Endothelial cell of umbilical vein (primary cell): ENCODE results near the gene S100P. TPM values are rescaled to one million over a fixed set of nuclear protein-coding genes. Genes with fewer than 3 reads are reported as not detected.

Experiments used
- BruUV-seq: library from RNA; stranded (reverse); fragments of 400-500 nt; replicated peaks from 2 replicates; lab custom pipeline; 2021; lab: Mats Ljungman, UMichigan
- CTCF ChIA-PET: fragments of 300-600, 350-600 bp; sonication (Branson Sonifier 250); formaldehyde crosslinking; loops from one replicate; lab custom pipeline; 2021; ENCODE audit warnings: antibody characterized with exemption, inconsistent platforms; lab: Charles Lee
- POLR2A ChIA-PET: fragments of 300-600, 350-600 bp; sonication (Branson Sonifier 250); formaldehyde crosslinking; loops from one replicate; lab custom pipeline; 2021; ENCODE audit warnings: antibody characterized with exemption, inconsistent platforms; lab: Charles Lee
- DNase-seq: peaks from one replicate; pipeline ENCODE4 v3.0.0-alpha.2; 2011; ENCODE audit warnings: low read depth, low spot score
- FAIRE-seq: peaks from 2 replicates; lab custom pipeline; 2011; peaks lifted over from hg19 to GRCh38; lab: Jason Lieb, UNC
- H2AFZ ChIP-seq: 2 replicates; pipeline ENCODE4 v1.6.0; 2012; ENCODE audit warnings: low read depth, low read length, control low read depth, inconsistent platforms
- H3K27ac ChIP-seq: 2 replicates; pipeline ENCODE4 v1.5.1; 2011; ENCODE audit warnings: low read depth, mild to moderate bottlenecking, control low read depth, low read length, moderate library complexity; ENCODE audit not compliant: insufficient read depth
- H3K27me3 ChIP-seq, 2 experiments: 2 replicates each; pipeline versions ENCODE4 v1.6.0 to v1.6.1; 2011; ENCODE audit warnings: low read length in 2 of 2, mixed read lengths in 1 of 2; ENCODE audit not compliant: control insufficient read depth in 2 of 2, insufficient read depth in 2 of 2
- H3K36me3 ChIP-seq, 2 experiments: 2 replicates in 1 of 2; 3 replicates in 1 of 2; pipeline ENCODE4 v1.5.1; 2011; ENCODE audit warnings: low read length in 2 of 2, mild to moderate bottlenecking in 1 of 2, moderate library complexity in 1 of 2; ENCODE audit not compliant: control insufficient read depth in 2 of 2, insufficient read depth in 2 of 2; ENCODE audit errors: extremely low read depth in 1 of 2
- H3K4me1 ChIP-seq: 3 replicates; pipeline ENCODE4 v1.5.1; 2011; ENCODE audit warnings: mild to moderate bottlenecking, low read length; ENCODE audit not compliant: control insufficient read depth, insufficient read depth; ENCODE audit errors: extremely low read depth
- H3K4me2 ChIP-seq: 2 replicates; pipeline ENCODE4 v1.6.1; 2011; ENCODE audit warnings: low read length, control low read depth, mixed read lengths; ENCODE audit not compliant: insufficient read depth
- H3K4me3 ChIP-seq, 3 experiments: fragments of 200-600 bp in 1 of 3; sonication (generic), shearing (Covaris generic) in 1 of 3; replicated peaks in 1 of 3; 2 replicates each; pipeline ENCODE4 v1.5.1; 2011 to 2016; ENCODE audit warnings: control low read depth in 3 of 3, low read length in 3 of 3, mild to moderate bottlenecking in 2 of 3, inconsistent platforms in 1 of 3, low read depth in 1 of 3, moderate library complexity in 1 of 3; ENCODE audit not compliant: insufficient read depth in 1 of 3
- H3K79me2 ChIP-seq: 2 replicates; pipeline ENCODE4 v1.6.0; 2012; ENCODE audit warnings: low read length, inconsistent platforms; ENCODE audit not compliant: control insufficient read depth, insufficient read depth
- H3K9ac ChIP-seq: replicated peaks from 2 replicates; pipeline ENCODE3; 2011; ENCODE audit warnings: low read length, control low read depth; ENCODE audit not compliant: insufficient read depth; ENCODE audit errors: extremely low read depth
- H3K9me1 ChIP-seq: replicated peaks from 3 replicates; pipeline ENCODE4 v1.6.0; 2011; ENCODE audit warnings: mild to moderate bottlenecking, low read length; ENCODE audit not compliant: control insufficient read depth, insufficient read depth; ENCODE audit errors: extremely low read depth
- H3K9me3 ChIP-seq: replicated peaks from 2 replicates; pipeline ENCODE4 v1.5.1; 2012; ENCODE audit warnings: low read length, inconsistent platforms; ENCODE audit not compliant: control insufficient read depth, insufficient read depth
- H4K20me1 ChIP-seq: replicated peaks from 2 replicates; pipeline ENCODE3; 2011; ENCODE audit warnings: mild to moderate bottlenecking, low read length; ENCODE audit not compliant: control insufficient read depth, insufficient read depth; ENCODE audit errors: extremely low read depth
- EZH2 ChIP-seq: IDR thresholded peaks from 2 replicates; pipeline ENCODE4 v1.6.1; 2012; ENCODE audit warnings: borderline replicate concordance, low read depth, mild to moderate bottlenecking, moderate library complexity, low read length, inconsistent platforms; ENCODE audit not compliant: severe bottlenecking
- FOS ChIP-seq: IDR thresholded peaks from 2 replicates; pipeline ENCODE4 v1.6.1; 2011; ENCODE audit warnings: mild to moderate bottlenecking, low read length, moderate library complexity, borderline replicate concordance; ENCODE audit not compliant: insufficient read depth
- GATA2 ChIP-seq: IDR thresholded peaks from 2 replicates; pipeline ENCODE4 v1.7.0; 2011; ENCODE audit warnings: low read depth, mild to moderate bottlenecking, moderate library complexity, mixed read lengths, low read length; ENCODE audit not compliant: insufficient read length, insufficient read depth
- JUN ChIP-seq: IDR thresholded peaks from 2 replicates; pipeline ENCODE4 v1.6.1; 2011; ENCODE audit warnings: borderline replicate concordance, low read depth; ENCODE audit not compliant: insufficient read length, insufficient read depth
- MAX ChIP-seq: IDR thresholded peaks from 2 replicates; pipeline ENCODE4 v1.6.1; 2011; ENCODE audit not compliant: insufficient read depth, insufficient read length
- MYC ChIP-seq: IDR thresholded peaks from one replicate; pipeline ENCODE4 v1.6.1; 2011; ENCODE audit warnings: mild to moderate bottlenecking, low read depth, low read length
- POLR2A ChIP-seq: IDR thresholded peaks from 2 replicates; pipeline ENCODE4 v1.6.1; 2012; ENCODE audit warnings: low read depth, mild to moderate bottlenecking, control low read depth, low read length
- POLR2AphosphoS5 ChIP-seq: IDR thresholded peaks from 2 replicates; pipeline ENCODE4 v1.6.1; 2012; ENCODE audit warnings: low read depth, mild to moderate bottlenecking, control low read depth, low read length, moderate library complexity; ENCODE audit not compliant: insufficient read depth
- dilution Hi-C: fragments of 300-500 bp; cut with MboI; formaldehyde crosslinking; loops from one replicate; pipeline ENCODE4 v1.15.0; 2019; ENCODE audit warnings: low sequenced_read_pairs; ENCODE audit not compliant: extremely low pct_ligation_motif_present
- intact Hi-C: fragments of 100-400 bp; cut with micrococcal nuclease; formaldehyde crosslinking; loops from one replicate; pipeline ENCODE4 v1.10.0; 2022
- polyA plus RNA-seq, 4 experiments: library from polyadenylated mRNA; depleted of rRNA in 3 of 4; stranded (reverse) in 3 of 4; unstranded in 1 of 4; fragments of >200 nt; gene quantifications; 2 replicates each; pipeline versions ENCODE4 v1.2.1 to v1.2.3, GENCODE V29; 2011 to 2012; ENCODE audit warnings: missing spikeins in 1 of 4
- total RNA-seq: library from RNA; stranded (reverse); gene quantifications from 2 replicates; pipeline ENCODE4 v1.2.3, GENCODE V29; 2021
- TF ChIP-seq, protein P1 (sequence below), 2 donors: IDR thresholded peaks; 1 replicate in 1 of 2; 2 replicates in 1 of 2; pipeline ENCODE4 v1.5.1; 2011; ENCODE audit warnings: low read length in 2 of 2, mild to moderate bottlenecking in 2 of 2, moderate library complexity in 2 of 2, control low read depth in 1 of 2, inconsistent platforms in 1 of 2, low read depth in 1 of 2; ENCODE audit not compliant: insufficient read depth in 1 of 2; ENCODE audit errors: extremely low read depth in 1 of 2

Gene S100P
- total and polyA plus RNA-seq, 2 donors (not counting 3 experiments of a cell fraction or from before 2014, with no cell fraction given), result not detected

DNA sequence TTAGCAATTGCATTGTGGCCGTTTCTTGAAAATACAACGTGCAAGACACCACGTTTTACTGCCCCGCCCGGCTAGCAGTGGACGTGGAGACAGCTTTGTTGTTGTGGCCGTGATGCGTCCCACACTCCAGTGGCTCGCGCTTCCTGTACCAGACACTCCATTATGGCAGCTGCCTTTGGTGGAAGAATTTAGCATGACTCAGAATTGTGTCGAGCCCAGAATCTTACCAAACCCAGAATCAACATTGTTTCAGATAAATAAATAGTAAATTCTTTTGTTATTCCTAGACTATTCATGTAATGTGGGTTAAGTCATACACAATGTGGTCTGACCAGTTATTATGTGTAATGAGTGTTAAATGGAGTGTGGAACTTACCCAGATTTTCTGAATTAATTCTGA lies 25.3 kb upstream of the S100P start:
- ChIA-PET CTCF (interaction anchor here (1.3 kb wide), 1 partner anchor 9 kb away, joined by 4 read pairs; no protein-coding TSS in a partner anchor), POLR2A (no interaction called here)
- dilution Hi-C loops (no loop called here), intact Hi-C loops (no loop called here)
- no peaks in the 10 kb centered on the region for H3K9me1 ChIP-seq
- no peaks in the 10 kb centered on the region for H3K4me1 ChIP-seq
- H4K20me1 ChIP-seq, result no peaks in the 10 kb centered on the region
- H3K9me3 ChIP-seq, result no peaks in the 10 kb centered on the region
- DNase-seq, result no peak
- FAIRE-seq, result no peak
- H3K9ac ChIP-seq, result no peak overlapping the region
- H3K36me3 ChIP-seq, result no peaks in the 10 kb centered on the region
- no TSS peak for BruUV-seq
- no peak overlapping the region for H3K4me2 ChIP-seq
- H3K79me2 ChIP-seq, result no peaks in the 10 kb centered on the region
- no peak overlapping the region for H3K27ac ChIP-seq
- peaks cover 12% of the 10 kb centered on the region in 2 experiments for H3K27me3 ChIP-seq
- H2AFZ ChIP-seq, result no peak overlapping the region
- TF ChIP-seq GATA2 (no peak), EZH2 (no peak), POLR2AphosphoS5 (no peak)
- H3K4me3 ChIP-seq, result no peak overlapping the region

DNA sequence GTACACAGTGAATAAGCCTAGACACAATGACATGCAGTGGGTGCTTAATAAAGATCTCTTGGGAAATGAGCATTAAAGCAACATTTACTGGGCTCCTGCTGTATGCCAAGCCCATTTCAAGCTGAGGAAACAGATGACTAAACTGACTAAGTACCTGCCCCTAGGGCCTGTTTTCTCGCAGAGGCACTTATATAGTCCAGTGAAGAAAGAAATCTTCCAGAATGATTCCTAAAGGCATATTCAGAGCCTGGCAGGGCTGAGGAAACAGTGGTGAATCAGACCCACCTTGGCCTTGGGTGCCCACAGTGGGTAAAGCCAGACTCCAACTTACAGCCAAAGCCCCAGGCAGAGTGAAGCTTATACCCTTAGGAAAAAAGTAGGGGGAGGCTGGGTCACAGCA lies 22.0 kb upstream of the S100P start:
- H4K20me1 ChIP-seq, result no peaks in the 10 kb centered on the region
- no peaks in the 10 kb centered on the region for H3K27me3 ChIP-seq
- FAIRE-seq (no peak), DNase-seq (no peak)
- H3K79me2 ChIP-seq, result peaks cover 23% of the 10 kb centered on the region
- H3K36me3 ChIP-seq, result no peaks in the 10 kb centered on the region
- dilution Hi-C loops, result no loop called here
- ChIA-PET POLR2A (no interaction called here), CTCF (interaction anchor here (1.4 kb wide), 1 partner anchor 400 kb away, joined by 3 read pairs; no protein-coding TSS in a partner anchor)
- TF ChIP-seq JUN (no peak), POLR2AphosphoS5 (no peak), POLR2A (no peak), GATA2 (no peak), MAX (no peak), FOS (no peak), MYC (no peak), EZH2 (no peak)
- TF ChIP-seq, protein P1, sequence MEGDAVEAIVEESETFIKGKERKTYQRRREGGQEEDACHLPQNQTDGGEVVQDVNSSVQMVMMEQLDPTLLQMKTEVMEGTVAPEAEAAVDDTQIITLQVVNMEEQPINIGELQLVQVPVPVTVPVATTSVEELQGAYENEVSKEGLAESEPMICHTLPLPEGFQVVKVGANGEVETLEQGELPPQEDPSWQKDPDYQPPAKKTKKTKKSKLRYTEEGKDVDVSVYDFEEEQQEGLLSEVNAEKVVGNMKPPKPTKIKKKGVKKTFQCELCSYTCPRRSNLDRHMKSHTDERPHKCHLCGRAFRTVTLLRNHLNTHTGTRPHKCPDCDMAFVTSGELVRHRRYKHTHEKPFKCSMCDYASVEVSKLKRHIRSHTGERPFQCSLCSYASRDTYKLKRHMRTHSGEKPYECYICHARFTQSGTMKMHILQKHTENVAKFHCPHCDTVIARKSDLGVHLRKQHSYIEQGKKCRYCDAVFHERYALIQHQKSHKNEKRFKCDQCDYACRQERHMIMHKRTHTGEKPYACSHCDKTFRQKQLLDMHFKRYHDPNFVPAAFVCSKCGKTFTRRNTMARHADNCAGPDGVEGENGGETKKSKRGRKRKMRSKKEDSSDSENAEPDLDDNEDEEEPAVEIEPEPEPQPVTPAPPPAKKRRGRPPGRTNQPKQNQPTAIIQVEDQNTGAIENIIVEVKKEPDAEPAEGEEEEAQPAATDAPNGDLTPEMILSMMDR (IDR thresholded peaks at IDR 0.05; ENCODE audit: extremely low read depth in 1 of 2, insufficient read depth in 1 of 2, low read depth in 1 of 2, low read length in 2 of 2), result no peak
- H3K4me1 ChIP-seq, result peaks cover 10% of the 10 kb centered on the region
- no peak overlapping the region for H3K4me3 ChIP-seq
- no peaks in the 10 kb centered on the region for H3K9me3 ChIP-seq
- intact Hi-C loops, result no loop called here
- no peak overlapping the region for H2AFZ ChIP-seq
- no peaks in the 10 kb centered on the region for H3K9me1 ChIP-seq
- no peak overlapping the region for H3K9ac ChIP-seq
- no peak overlapping the region for H3K27ac ChIP-seq
- no peak overlapping the region for H3K4me2 ChIP-seq
- BruUV-seq, result no TSS peak
